WTC11 (cell line): ENCODE measurements around the gene CEP192. TPM values are rescaled to one million over a fixed set of nuclear protein-coding genes. Genes with fewer than 3 reads are reported as not detected.

Source experiments
- ATAC-seq: fragments of 200-7000 bp; cut with Tn5 transposase; 2 replicates; pipeline ENCODE4 v1.10.0; 2021; ENCODE audit warnings: mild to moderate bottlenecking, moderate library complexity
- CTCF ChIA-PET: fragments of 300-600 bp; sonication (Branson Sonifier 250); formaldehyde crosslinking; loops from one replicate; lab custom pipeline; 2021; ENCODE audit warnings: antibody characterized with exemption; lab: Charles Lee
- POLR2A ChIA-PET: fragments of 350-600 bp; sonication (Branson Sonifier 250); formaldehyde crosslinking; loops from one replicate; lab custom pipeline; 2021; ENCODE audit warnings: antibody characterized with exemption; lab: Charles Lee
- DNase-seq: peaks from one replicate; pipeline ENCODE4 v3.0.0; 2021; ENCODE audit warnings: low spot score
- H3K27ac Mint-ChIP-seq: 2 replicates; pipeline ENCODE4 v1.8.0; 2021; ENCODE audit warnings: mixed read lengths
- H3K27me3 Mint-ChIP-seq: 2 replicates; pipeline ENCODE4 v1.8.0; 2021; ENCODE audit warnings: low read depth, mild to moderate bottlenecking, moderate library complexity, mixed read lengths
- H3K36me3 Mint-ChIP-seq: 2 replicates; pipeline ENCODE4 v1.8.0; 2021; ENCODE audit warnings: mixed read lengths
- H3K4me1 Mint-ChIP-seq: 2 replicates; pipeline ENCODE4 v1.8.0; 2022; ENCODE audit warnings: mixed read lengths
- H3K4me3 Mint-ChIP-seq: 2 replicates; pipeline ENCODE4 v1.8.0; 2021; ENCODE audit warnings: mild to moderate bottlenecking, moderate library complexity, mixed read lengths
- H3K9me3 Mint-ChIP-seq: 2 replicates; pipeline ENCODE4 v1.8.0; 2021; ENCODE audit warnings: mixed read lengths
- CBFB ChIP-seq: sonication (generic); formaldehyde crosslinking; IDR thresholded peaks from 2 replicates; pipeline ENCODE4 v1.8.1; 2022; ENCODE audit warnings: mild to moderate bottlenecking, low read depth, missing genetic modification reagents
- EMX1 ChIP-seq: fragments of 250-450 bp; sonication (Bioruptor Pico); IDR thresholded peaks from 2 replicates; pipeline ENCODE4 v1.8.0; 2021; ENCODE audit warnings: mild to moderate bottlenecking
- ETV6 ChIP-seq: sonication (generic); formaldehyde crosslinking; IDR thresholded peaks from 2 replicates; pipeline ENCODE4 v1.8.1; 2022; ENCODE audit warnings: mild to moderate bottlenecking, missing genetic modification reagents
- FOXJ3 ChIP-seq: sonication (generic); formaldehyde crosslinking; IDR thresholded peaks from 2 replicates; pipeline ENCODE4 v1.9.0; 2021; ENCODE audit warnings: missing genetic modification reagents, mild to moderate bottlenecking, borderline replicate concordance
- FOXP1 ChIP-seq: sonication (generic); formaldehyde crosslinking; IDR thresholded peaks from 2 replicates; pipeline ENCODE4 v1.8.0; 2022; ENCODE audit warnings: missing genetic modification reagents, mild to moderate bottlenecking, moderate library complexity, borderline replicate concordance
- GTF2I ChIP-seq: fragments of 250-450 bp; sonication (Bioruptor Pico); conservative IDR thresholded peaks from 2 replicates; pipeline ENCODE4 v1.4.0; 2021; ENCODE audit warnings: mild to moderate bottlenecking
- HMGXB4 ChIP-seq: sonication (generic); formaldehyde crosslinking; IDR thresholded peaks from 2 replicates; pipeline ENCODE4 v1.8.1; 2023; ENCODE audit warnings: mild to moderate bottlenecking, moderate library complexity, missing genetic modification reagents
- JAZF1 ChIP-seq: fragments of 250-450 bp; sonication (Bioruptor Pico); IDR thresholded peaks from 2 replicates; pipeline ENCODE4 v1.9.0; 2021; ENCODE audit warnings: moderate library complexity, mild to moderate bottlenecking, inconsistent platforms
- NFATC4 ChIP-seq: fragments of 250-450 bp; sonication (Bioruptor Pico); IDR thresholded peaks from 2 replicates; pipeline ENCODE4 v1.9.0; 2021; ENCODE audit warnings: mild to moderate bottlenecking
- NR3C1 ChIP-seq: sonication (generic); formaldehyde crosslinking; conservative IDR thresholded peaks from 2 replicates; pipeline ENCODE4 v1.8.1; 2023; ENCODE audit warnings: low read depth, mild to moderate bottlenecking, missing genetic modification reagents
- PRDM15 ChIP-seq: sonication (generic); formaldehyde crosslinking; IDR thresholded peaks from 2 replicates; pipeline ENCODE4 v1.8.0; 2022; ENCODE audit warnings: missing genetic modification reagents
- PRRX2 ChIP-seq: fragments of 250-450 bp; sonication (Bioruptor Pico); IDR thresholded peaks from 2 replicates; pipeline ENCODE4 v1.8.0; 2021; ENCODE audit warnings: mild to moderate bottlenecking
- RORB ChIP-seq: fragments of 250-450 bp; sonication (Bioruptor Pico); IDR thresholded peaks from 2 replicates; pipeline ENCODE4 v1.9.0; 2021; ENCODE audit warnings: mild to moderate bottlenecking
- ZBTB21 ChIP-seq: sonication (generic); formaldehyde crosslinking; IDR thresholded peaks from 2 replicates; pipeline ENCODE4 v1.8.1; 2023; ENCODE audit warnings: mild to moderate bottlenecking, missing genetic modification reagents, borderline replicate concordance
- ZBTB43 ChIP-seq: sonication (generic); formaldehyde crosslinking; IDR thresholded peaks from 2 replicates; pipeline ENCODE4 v1.8.1; 2023; ENCODE audit warnings: mild to moderate bottlenecking, missing genetic modification reagents
- ZNF263 ChIP-seq: sonication (generic); formaldehyde crosslinking; IDR thresholded peaks from 2 replicates; pipeline ENCODE4 v1.8.1; 2022; ENCODE audit warnings: low read depth, mild to moderate bottlenecking, moderate library complexity, missing genetic modification reagents
- ZNF532 ChIP-seq: fragments of 250-450 bp; sonication (Bioruptor Pico); IDR thresholded peaks from 2 replicates; pipeline ENCODE4 v1.9.0; 2021; ENCODE audit warnings: mild to moderate bottlenecking, borderline replicate concordance
- total RNA-seq: library from RNA; stranded (reverse); gene quantifications from 3 replicates; pipeline ENCODE4 v1.2.3, GENCODE V29; 2021

The CEP192 gene
- total RNA-seq, 1 experiment from 2014 or later = 25.4 TPM

GRCh38 chr18:13026583-13027270 is 35.6 kb downstream of the CEP192 start:
- CTCF ChIA-PET = no interaction called here
- H3K27ac Mint-ChIP-seq = no peak overlapping the region
- H3K36me3 Mint-ChIP-seq = peaks cover 42% of the 10 kb centered on the region
- no peak overlapping the region for H3K4me3 Mint-ChIP-seq
- no peak for ATAC-seq
- H3K4me1 Mint-ChIP-seq = no peaks in the 10 kb centered on the region
- H3K9me3 Mint-ChIP-seq = no peaks in the 10 kb centered on the region
- H3K27me3 Mint-ChIP-seq = no peaks in the 10 kb centered on the region
- TF ChIP-seq PRRX2 (CRISPR knock-in tag) = no peak
- TF ChIP-seq ZNF532 (CRISPR knock-in tag) = no peak
- no peak for TF ChIP-seq ZBTB21 (CRISPR knock-in tag)
- no peak for TF ChIP-seq HMGXB4
- no peak for TF ChIP-seq ZBTB43 (CRISPR knock-in tag)
- TF ChIP-seq ZNF263 (CRISPR knock-in tag) = no peak
- TF ChIP-seq FOXP1 (CRISPR knock-in tag) = no peak
- no peak for TF ChIP-seq FOXJ3 (CRISPR knock-in tag)
- TF ChIP-seq NFATC4 (CRISPR knock-in tag) = no peak
- TF ChIP-seq EMX1 (CRISPR knock-in tag) = no peak
- TF ChIP-seq CBFB (CRISPR knock-in tag) = no peak
- TF ChIP-seq PRDM15 (CRISPR knock-in tag) = no peak
- TF ChIP-seq NR3C1 (CRISPR knock-in tag) = no peak
- TF ChIP-seq GTF2I (CRISPR knock-in tag) = no peak
- no peak for TF ChIP-seq RORB (CRISPR knock-in tag)
- TF ChIP-seq JAZF1 = no peak
- no peak for TF ChIP-seq ETV6 (CRISPR knock-in tag)
- TF ChIP-seq, all 79 proteins: peak for 0
- no peak for DNase-seq
- POLR2A ChIA-PET = no interaction called here
